ENCODE measurements around the gene CPN2.

Gene CPN2

GRCh38 chr3:194339356-194339755 is 11.8 kb downstream of the CPN2 start:
- H3F3A ChIP-seq (ENCODE audit: low read depth), result no peaks in the 10 kb centered on the region
- no peaks in the 10 kb centered on the region for H3K27me3 ChIP-seq (ENCODE audit: insufficient read depth, low read length, poor library complexity, severe bottlenecking)
- H4K20me1 ChIP-seq (ENCODE audit: insufficient read depth, low read length, poor library complexity, severe bottlenecking), result no peaks in the 10 kb centered on the region
- no peaks in the 10 kb centered on the region for H3K79me2 ChIP-seq (ENCODE audit: insufficient read depth, low read length)
- no peak overlapping the region for H3K4me2 ChIP-seq (ENCODE audit: low read depth, low read length, poor library complexity, severe bottlenecking)
- H3K9me3 ChIP-seq (ENCODE audit: insufficient read depth, low read depth, low read length), result no peaks in the 10 kb centered on the region
- peak; percentile 57 for TF ChIP-seq CTCF (conservative IDR thresholded peaks at IDR 0.05; ENCODE audit: low read length)
- TF ChIP-seq EZH2phosphoT487 (IDR thresholded peaks at IDR 0.05; ENCODE audit: borderline replicate concordance), result no peak
- H3K36me3 ChIP-seq (ENCODE audit: insufficient read depth, low read length), result no peaks in the 10 kb centered on the region
- no peak overlapping the region for H2AFZ ChIP-seq (ENCODE audit: low read length)
- no peak overlapping the region for H3K9ac ChIP-seq (ENCODE audit: low read depth, low read length, poor library complexity, severe bottlenecking)
- no peak overlapping the region for H3K4me3 ChIP-seq (ENCODE audit: low read length, poor library complexity, severe bottlenecking)
- H3K4me1 ChIP-seq (ENCODE audit: insufficient read depth, low read length, poor library complexity, severe bottlenecking), result no peaks in the 10 kb centered on the region
- H3K9me2 ChIP-seq (replicated peaks; ENCODE audit: low read depth, low read length), result no peaks in the 10 kb centered on the region

- no peaks in the 10 kb centered on the region for H4K20me1 ChIP-seq (ENCODE audit: insufficient read depth, low read length, poor library complexity, severe bottlenecking)
- no peaks in the 10 kb centered on the region for H3K36me3 ChIP-seq (ENCODE audit: insufficient read depth, low read length)
- H3K4me3 ChIP-seq (ENCODE audit: low read length, poor library complexity, severe bottlenecking), result no peak overlapping the region
- H3K9me2 ChIP-seq (replicated peaks; ENCODE audit: low read depth, low read length), result no peaks in the 10 kb centered on the region
- H2AFZ ChIP-seq (ENCODE audit: low read length), result no peak overlapping the region
- peaks cover 7% of the 10 kb centered on the region for H3K4me1 ChIP-seq (ENCODE audit: insufficient read depth, low read length, poor library complexity, severe bottlenecking)
- H3K4me2 ChIP-seq (ENCODE audit: low read depth, low read length, poor library complexity, severe bottlenecking), result no peak overlapping the region
- H3F3A ChIP-seq (ENCODE audit: low read depth), result no peaks in the 10 kb centered on the region
- no peaks in the 10 kb centered on the region for H3K79me2 ChIP-seq (ENCODE audit: insufficient read depth, low read length)
- H3K9ac ChIP-seq (ENCODE audit: low read depth, low read length, poor library complexity, severe bottlenecking), result no peak overlapping the region
- TF ChIP-seq CTCF (conservative IDR thresholded peaks at IDR 0.05; ENCODE audit: low read length) (no peak), EZH2phosphoT487 (IDR thresholded peaks at IDR 0.05; ENCODE audit: borderline replicate concordance) (no peak)
- no peaks in the 10 kb centered on the region for H3K9me3 ChIP-seq (ENCODE audit: insufficient read depth, low read depth, low read length)
- peaks cover under 1% of the 10 kb centered on the region for H3K27me3 ChIP-seq (ENCODE audit: insufficient read depth, low read length, poor library complexity, severe bottlenecking)
These were observed 13.0 kb downstream of the CPN2 start for GRCh38 chr3:194337965-194338753.

- no peak overlapping the region for H3K4me2 ChIP-seq (ENCODE audit: low read depth, low read length, poor library complexity, severe bottlenecking)
- no peak for TF ChIP-seq CTCF (conservative IDR thresholded peaks at IDR 0.05; ENCODE audit: low read length)
- TF ChIP-seq EZH2phosphoT487 (IDR thresholded peaks at IDR 0.05; ENCODE audit: borderline replicate concordance), result no peak
- H3K9me3 ChIP-seq (ENCODE audit: insufficient read depth, low read depth, low read length), result no peaks in the 10 kb centered on the region
- peaks cover 8% of the 10 kb centered on the region for H3K4me1 ChIP-seq (ENCODE audit: insufficient read depth, low read length, poor library complexity, severe bottlenecking)
- no peak overlapping the region for H3K4me3 ChIP-seq (ENCODE audit: low read length, poor library complexity, severe bottlenecking)
- no peaks in the 10 kb centered on the region for H3K79me2 ChIP-seq (ENCODE audit: insufficient read depth, low read length)
- H3F3A ChIP-seq (ENCODE audit: low read depth), result no peaks in the 10 kb centered on the region
- peaks cover 6% of the 10 kb centered on the region for H3K27me3 ChIP-seq (ENCODE audit: insufficient read depth, low read length, poor library complexity, severe bottlenecking)
- H2AFZ ChIP-seq (ENCODE audit: low read length), result no peak overlapping the region
- H3K36me3 ChIP-seq (ENCODE audit: insufficient read depth, low read length), result no peaks in the 10 kb centered on the region
- no peak overlapping the region for H3K9ac ChIP-seq (ENCODE audit: low read depth, low read length, poor library complexity, severe bottlenecking)
- no peaks in the 10 kb centered on the region for H3K9me2 ChIP-seq (replicated peaks; ENCODE audit: low read depth, low read length)
- no peaks in the 10 kb centered on the region for H4K20me1 ChIP-seq (ENCODE audit: insufficient read depth, low read length, poor library complexity, severe bottlenecking)
These were observed 14.3 kb downstream of the CPN2 start for GRCh38 chr3:194336601-194337355.
